IPS-20b (cell line): ENCODE results near the gene UBXN4.

ENCODE experiments used
- H3K27ac ChIP-seq: one replicate; pipeline ENCODE4 v1.5.1; 2013; ENCODE audit warnings: low read length
- H3K27me3 ChIP-seq: 2 replicates; pipeline ENCODE4 v1.6.1; 2013; ENCODE audit warnings: mild to moderate bottlenecking, low read length, inconsistent platforms; ENCODE audit not compliant: insufficient read depth
- H3K36me3 ChIP-seq: 2 replicates; pipeline ENCODE4 v1.6.1; 2013; ENCODE audit warnings: low read depth, mild to moderate bottlenecking, inconsistent platforms, low read length, moderate library complexity; ENCODE audit not compliant: insufficient read depth
- H3K4me1 ChIP-seq: 2 replicates; pipeline ENCODE4 v1.6.1; 2013; ENCODE audit warnings: mild to moderate bottlenecking, control low read depth, inconsistent platforms, low read length, moderate library complexity; ENCODE audit not compliant: insufficient read depth
- H3K4me3 ChIP-seq: 2 replicates; pipeline ENCODE4 v1.5.1; 2013; ENCODE audit warnings: mild to moderate bottlenecking, low read length, inconsistent platforms
- H3K9ac ChIP-seq: 2 replicates; pipeline ENCODE4 v1.6.1; 2013; ENCODE audit warnings: low read depth, mild to moderate bottlenecking, inconsistent platforms, low read length, moderate library complexity
- H3K9me3 ChIP-seq: 2 replicates; pipeline ENCODE4 v1.6.1; 2013; ENCODE audit warnings: mild to moderate bottlenecking, low read depth, low read length, inconsistent platforms; ENCODE audit not compliant: insufficient read depth

The UBXN4 gene

GRCh38 chr2:135831180-135831812, 89.6 kb downstream of the UBXN4 start:
- H3K27ac ChIP-seq = no peak overlapping the region
- no peaks in the 10 kb centered on the region for H3K4me1 ChIP-seq
- H3K9ac ChIP-seq = no peak overlapping the region
- H3K36me3 ChIP-seq = no peaks in the 10 kb centered on the region
- H3K9me3 ChIP-seq = no peaks in the 10 kb centered on the region
- no peaks in the 10 kb centered on the region for H3K27me3 ChIP-seq
- H3K4me3 ChIP-seq = no peak overlapping the region

- H3K4me1 ChIP-seq = no peaks in the 10 kb centered on the region
These were observed 91.2 kb downstream of the UBXN4 start for GRCh38 chr2:135832891-135833290.

More at GRCh38 chr2:135832891-135833290, 91.2 kb downstream of the UBXN4 start:
- H3K27ac ChIP-seq = no peak overlapping the region
- H3K9ac ChIP-seq = no peak overlapping the region
- H3K4me3 ChIP-seq = no peak overlapping the region
- H3K27me3 ChIP-seq = no peaks in the 10 kb centered on the region
- no peaks in the 10 kb centered on the region for H3K9me3 ChIP-seq
- H3K36me3 ChIP-seq = no peaks in the 10 kb centered on the region
